K562 (cell line): ENCODE measurements around the gene LPAR3. TPM values are rescaled to one million over a fixed set of nuclear protein-coding genes. Genes with fewer than 3 reads are reported as not detected.

Experiments used
- ATAC-seq: fragments of 200-7000 bp; cut with Tn5 transposase; 3 replicates; pipeline ENCODE4 v1.9.1; 2020; ENCODE audit warnings: moderate library complexity
- BruUV-seq: library from RNA; stranded (reverse); fragments of 400-500 nt; replicated peaks from 2 replicates; lab custom pipeline; 2021; lab: Mats Ljungman, UMichigan
- CTCF ChIA-PET: fragments of 300-600 bp; formaldehyde crosslinking; extraction: SDS; loops from one replicate; lab custom pipeline; 2021; ENCODE audit warnings: low intra/inter-chr PET ratio; lab: Yijun Ruan, JAX
- POLR2A ChIA-PET: fragments of 300-600, 350-650 bp; sonication (Branson Sonifier 250); formaldehyde crosslinking; extraction: SDS; loops from one replicate; lab custom pipeline; 2021; ENCODE audit warnings: antibody characterized with exemption, inconsistent platforms; lab: Yijun Ruan, JAX
- DNase-seq, 4 experiments: peaks; one replicate each; pipeline versions ENCODE4 v3.0.0 to v3.0.0-alpha.2; 2011 to 2018; ENCODE audit warnings: low spot score in 3 of 4, mixed read lengths in 3 of 4; ENCODE audit errors: extremely low read depth in 1 of 4
- FAIRE-seq: peaks from 2 replicates; lab custom pipeline; 2011; peaks lifted over from hg19 to GRCh38; lab: Jason Lieb, UNC
- H2AFZ ChIP-seq: 2 replicates; pipeline ENCODE4 v1.6.0; 2011; ENCODE audit warnings: low read depth, low read length, control low read depth, inconsistent platforms
- H3K27ac ChIP-seq: fragments of 200-600 bp; 3 replicates; pipeline ENCODE4 v1.8.0; 2011; ENCODE audit warnings: low read depth, mild to moderate bottlenecking, control low read depth, inconsistent platforms, low read length, moderate library complexity, mixed read lengths; ENCODE audit errors: extremely low read depth
- H3K27me3 ChIP-seq, 2 experiments: fragments of 300-600 bp in 1 of 2; 2 replicates in 1 of 2; 3 replicates in 1 of 2; pipeline versions ENCODE4 v1.6.0 to v1.8.0; 2011; ENCODE audit warnings: inconsistent platforms in 2 of 2, low read length in 2 of 2, mild to moderate bottlenecking in 1 of 2, mixed read lengths in 1 of 2, moderate library complexity in 1 of 2; ENCODE audit not compliant: control insufficient read depth in 2 of 2, insufficient read depth in 2 of 2
- H3K36me3 ChIP-seq: fragments of 300-600 bp; 3 replicates; pipeline ENCODE4 v1.8.0; 2011; ENCODE audit warnings: mild to moderate bottlenecking, low read length, inconsistent platforms; ENCODE audit not compliant: control insufficient read depth, insufficient read depth
- H3K4me1 ChIP-seq, 2 experiments: fragments of 200-600 bp in 1 of 2; replicated peaks in 1 of 2; 2 replicates in 1 of 2; 3 replicates in 1 of 2; pipeline versions ENCODE4 v1.5.1 to v1.8.0; 2011; ENCODE audit warnings: inconsistent platforms in 2 of 2, low read length in 2 of 2, mild to moderate bottlenecking in 1 of 2, mixed read lengths in 1 of 2, moderate library complexity in 1 of 2; ENCODE audit not compliant: control insufficient read depth in 2 of 2, insufficient read depth in 2 of 2
- H3K4me2 ChIP-seq: 2 replicates; pipeline ENCODE4 v1.6.1; 2011; ENCODE audit warnings: low read length, control low read depth, inconsistent platforms, mixed read lengths; ENCODE audit not compliant: insufficient read depth
- H3K4me3 ChIP-seq: fragments of 200-600 bp; sonication (generic), shearing (Covaris generic); 2 replicates; pipeline ENCODE4 v1.5.1; 2016; ENCODE audit warnings: control low read depth, inconsistent platforms
- H3K79me2 ChIP-seq: fragments of 200-600 bp; 3 replicates; pipeline ENCODE4 v1.8.0; 2011; ENCODE audit warnings: low read length, inconsistent platforms; ENCODE audit not compliant: control insufficient read depth, insufficient read depth
- H3K9ac ChIP-seq, 2 experiments: 2 replicates each; pipeline versions ENCODE4 v1.6.0 to v1.6.1; 2011; ENCODE audit warnings: low read depth in 2 of 2, low read length in 2 of 2, control low read depth in 1 of 2, inconsistent platforms in 1 of 2, mild to moderate bottlenecking in 1 of 2, mixed read lengths in 1 of 2; ENCODE audit not compliant: insufficient read depth in 1 of 2
- H3K9me1 ChIP-seq: one replicate; pipeline ENCODE4 v1.6.0; 2011; ENCODE audit warnings: inconsistent platforms, mild to moderate bottlenecking, low read length, moderate library complexity; ENCODE audit not compliant: control insufficient read depth, insufficient read depth
- H3K9me3 ChIP-seq: replicated peaks from 2 replicates; pipeline ENCODE4 v1.5.1; 2011; ENCODE audit warnings: low read depth, low read length, inconsistent platforms; ENCODE audit not compliant: control insufficient read depth, insufficient read depth
- H4K20me1 ChIP-seq: replicated peaks from 2 replicates; pipeline ENCODE4 v1.6.1; 2011; ENCODE audit warnings: low read length, inconsistent platforms, mixed read lengths; ENCODE audit not compliant: control insufficient read depth, insufficient read depth
- FOXA1 ChIP-seq: fragments of 450-650 bp; IDR thresholded peaks from 2 replicates; pipeline ENCODE4 v1.6.1; 2016; ENCODE audit warnings: mild to moderate bottlenecking, borderline replicate concordance
- HDAC1 ChIP-seq, 2 experiments: fragments of 450-650 bp; IDR thresholded peaks; 2 replicates each; pipeline ENCODE4 v1.6.1; 2016 to 2017; ENCODE audit warnings: inconsistent platforms in 1 of 2, mild to moderate bottlenecking in 1 of 2, moderate library complexity in 1 of 2
- HDAC2 ChIP-seq: fragments of 450-650 bp; IDR thresholded peaks from 2 replicates; pipeline ENCODE4 v1.6.1; 2016; ENCODE audit warnings: mild to moderate bottlenecking
- KAT2B ChIP-seq: IDR thresholded peaks from one replicate; pipeline ENCODE4 v1.6.1; 2012; ENCODE audit warnings: low read depth, mild to moderate bottlenecking, control low read depth, inconsistent platforms, low read length, moderate library complexity
- PHTF2 ChIP-seq: fragments of 250-450 bp; sonication (Bioruptor Pico); IDR thresholded peaks from 2 replicates; pipeline ENCODE4 v1.5.0; 2021; ENCODE audit warnings: mild to moderate bottlenecking
- RFX1 ChIP-seq: fragments of 450-650 bp; IDR thresholded peaks from 2 replicates; pipeline ENCODE4 v1.6.1; 2016; ENCODE audit warnings: mild to moderate bottlenecking, moderate library complexity
- SREBF2 ChIP-seq: sonication (generic); formaldehyde crosslinking; IDR thresholded peaks from 2 replicates; pipeline ENCODE4 v1.4.0; 2020; ENCODE audit warnings: mild to moderate bottlenecking, missing genetic modification reagents
- TCF7 ChIP-seq: sonication (generic); IDR thresholded peaks from 2 replicates; pipeline ENCODE4 v1.6.1; 2016; ENCODE audit warnings: antibody characterized with exemption, borderline replicate concordance
- WGBS: fragments of 100-300 bp; shearing (Covaris generic); methylation state at CpG from one replicate; pipeline ENCODE4 v1.1.6; 2016; ENCODE audit warnings: low coverage, mixed read lengths; ENCODE audit not compliant: insufficient coverage; ENCODE audit errors: missing lambda C conversion rate; 5-methylcytosine and 5-hydroxymethylcytosine counted together
- in situ Hi-C: fragments of 300-500 bp; cut with MboI; formaldehyde crosslinking; loops from 4 replicates; pipeline ENCODE4 v1.15.0; 2018; ENCODE audit warnings: inconsistent platforms, mixed read lengths
- intact Hi-C: fragments of 100-400 bp; cut with micrococcal nuclease; formaldehyde crosslinking; loops from 2 replicates; pipeline ENCODE4 v1.14.2; 2022
- polyA plus RNA-seq, 8 experiments: library from polyadenylated mRNA; depleted of rRNA in 4 of 8; stranded (reverse) in 5 of 8; unstranded in 3 of 8; fragments of >200 nt; fragmentation: Nextera tagmentation in 2 of 8; fragmentation: Illumina TruSeq in 1 of 8; extraction: Ambion mirVana in 2 of 8; extraction: Trizol in 1 of 8; gene quantifications; 2 replicates each; pipeline versions ENCODE4 v1.2.1 to v1.2.3, GENCODE V29; 2011 to 2014; ENCODE audit warnings: inconsistent platforms in 1 of 8, missing spikeins in 1 of 8
- total RNA-seq, 7 experiments: library from RNA; depleted of rRNA in 6 of 7; stranded (reverse); fragments of >200 nt in 6 of 7; fragmentation: Illumina TruSeq in 2 of 7; extraction: Trizol in 2 of 7; gene quantifications; 2 replicates each; pipeline versions ENCODE4 v1.2.1 to v1.2.3, GENCODE V29; 2011 to 2021; ENCODE audit warnings: low replicate concordance in 1 of 7
- TF ChIP-seq, protein P1 (sequence below): fragments of 250-450 bp; sonication (Bioruptor Pico); IDR thresholded peaks from 2 replicates; pipeline ENCODE4 v1.9.0; 2021; ENCODE audit warnings: mild to moderate bottlenecking

LPAR3 gene
- total and polyA plus RNA-seq, 9 of the 15 experiments (the other 6 are each of a cell fraction or from before 2014, with no cell fraction given), result 0.11 TPM; not detected in 8

DNA sequence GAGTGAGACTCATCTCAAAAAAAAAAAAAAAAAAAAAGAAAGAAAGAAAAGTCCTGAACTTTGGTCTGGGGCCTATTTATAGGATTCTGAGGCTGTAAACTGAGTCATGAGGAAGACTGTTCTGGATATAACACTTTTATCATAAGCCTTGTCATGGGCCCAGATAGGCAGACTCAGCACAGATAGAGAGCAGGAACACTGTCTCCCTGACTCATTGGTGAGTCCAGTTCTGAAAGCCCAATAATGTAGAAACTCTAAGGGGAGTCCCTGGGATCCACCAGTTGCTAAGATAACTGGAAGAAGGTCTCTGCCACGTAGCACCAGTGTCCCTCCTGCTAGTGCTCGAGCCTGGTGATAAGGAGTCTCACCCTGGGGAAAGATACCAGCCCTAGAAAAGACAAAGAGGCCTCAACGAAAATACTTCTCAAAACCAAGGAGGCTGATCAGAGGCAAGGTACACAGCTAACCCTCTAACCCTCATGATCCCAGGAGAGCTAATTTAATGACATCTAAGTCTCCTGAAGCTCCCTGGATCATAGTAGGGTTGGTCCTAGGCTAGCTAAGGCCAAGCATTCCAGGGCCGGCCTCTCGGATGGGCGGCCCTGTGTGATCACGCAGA, 43.5 kb downstream of the LPAR3 start (continued):
- TF ChIP-seq SREBF2, result no peak
- TF ChIP-seq HDAC2, result no peak

DNA sequence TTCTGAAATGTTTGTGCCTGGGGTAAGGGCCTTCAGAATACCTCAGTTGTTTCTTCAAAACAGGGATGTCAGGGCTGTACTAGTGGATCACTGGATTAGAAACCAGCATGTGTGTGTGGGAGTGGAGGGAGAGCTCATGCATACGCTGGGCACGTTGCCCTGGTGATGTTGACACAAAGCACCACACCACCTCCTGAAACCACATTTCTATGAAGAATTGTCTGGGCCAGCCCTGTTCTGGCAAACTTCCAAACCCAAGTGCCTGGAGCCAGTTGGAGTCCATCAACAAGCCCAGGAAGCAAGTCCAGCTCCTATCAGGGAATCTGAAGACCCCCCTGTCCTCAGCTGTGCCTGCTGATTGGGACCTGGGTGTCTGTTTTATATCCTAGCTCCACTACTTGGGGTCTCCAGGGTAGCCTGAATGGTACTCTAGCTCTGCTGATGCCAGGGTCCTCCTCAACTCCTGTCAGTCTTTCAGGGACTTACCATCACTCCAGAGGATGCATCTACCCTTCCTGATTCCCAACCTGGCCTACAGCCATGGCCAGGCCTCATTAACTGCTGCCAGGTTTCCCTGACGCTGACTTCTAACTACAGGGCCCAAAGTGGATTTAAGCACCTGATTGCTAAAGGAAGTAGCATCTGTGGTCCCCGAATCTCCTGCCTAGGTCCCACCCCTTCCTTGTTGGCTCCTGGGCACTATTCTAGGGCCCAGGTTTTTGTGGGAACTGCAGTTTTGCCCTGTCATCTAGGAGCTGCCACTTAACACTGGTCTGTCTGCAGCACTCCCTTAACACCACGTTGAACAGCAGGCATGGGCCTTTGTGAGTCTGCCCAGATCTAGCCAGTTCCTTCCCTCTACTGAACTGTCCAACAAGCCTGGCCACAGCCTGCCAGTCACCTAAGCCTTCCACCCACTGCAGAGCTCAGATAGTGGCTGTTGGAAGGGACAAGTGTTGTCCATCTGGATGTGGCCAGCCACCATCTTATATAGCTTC, 45.5 kb downstream of the LPAR3 start:
- CTCF ChIA-PET, result no interaction called here
- DNase-seq, result peak in 1 of 4 experiments; percentile 3
- no peak for ATAC-seq
- Histone ChIP-seq H3K79me2 (no peaks in the 10 kb centered on the region), H3K27ac (no peak overlapping the region), H3K36me3 (no peaks in the 10 kb centered on the region), H3K9ac (no peak overlapping the region), H3K4me2 (no peak overlapping the region), H3K27me3 (peaks cover 0 to 15% of the 10 kb centered on the region in 2 experiments; a peak in 2 of 5 replicates), H3K9me3 (no peaks in the 10 kb centered on the region), H2AFZ (no peak overlapping the region), H4K20me1 (no peaks in the 10 kb centered on the region), H3K4me1 (no peaks in the 10 kb centered on the region), H3K4me3 (no peak overlapping the region), H3K9me1 (no peaks in the 10 kb centered on the region)
- POLR2A ChIA-PET, result interaction anchor here (0.6 to 1.4 kb wide), 3 partner anchors 10 to 200 kb away, joined by 3 to 4 read pairs (median 3); no protein-coding TSS in a partner anchor
- no peak for FAIRE-seq
- 2% methylated on average over 5 of the region's 5 CpGs for WGBS
- no TSS peak for BruUV-seq
- intact Hi-C loops (no loop called here), in situ Hi-C loops (no loop called here)
- no peak for TF ChIP-seq FOXA1
- TF ChIP-seq RFX1, result no peak
- no peak for TF ChIP-seq HDAC1 (IDR thresholded peaks at IDR 0.05)
- no peak for TF ChIP-seq PHTF2 (CRISPR knock-in tag)
- no peak for TF ChIP-seq KAT2B
- TF ChIP-seq, protein P1, sequence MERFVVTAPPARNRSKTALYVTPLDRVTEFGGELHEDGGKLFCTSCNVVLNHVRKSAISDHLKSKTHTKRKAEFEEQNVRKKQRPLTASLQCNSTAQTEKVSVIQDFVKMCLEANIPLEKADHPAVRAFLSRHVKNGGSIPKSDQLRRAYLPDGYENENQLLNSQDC (CRISPR knock-in tag), result no peak
- TF ChIP-seq TCF7, result no peak
